ENCODE measurements around the gene STIM1. TPM values are rescaled to one million over a fixed set of nuclear protein-coding genes. Genes with fewer than 3 reads are reported as not detected.

STIM1 gene
- total RNA-seq, 1 experiment from 2014 or later: 18.0 TPM

DNA sequence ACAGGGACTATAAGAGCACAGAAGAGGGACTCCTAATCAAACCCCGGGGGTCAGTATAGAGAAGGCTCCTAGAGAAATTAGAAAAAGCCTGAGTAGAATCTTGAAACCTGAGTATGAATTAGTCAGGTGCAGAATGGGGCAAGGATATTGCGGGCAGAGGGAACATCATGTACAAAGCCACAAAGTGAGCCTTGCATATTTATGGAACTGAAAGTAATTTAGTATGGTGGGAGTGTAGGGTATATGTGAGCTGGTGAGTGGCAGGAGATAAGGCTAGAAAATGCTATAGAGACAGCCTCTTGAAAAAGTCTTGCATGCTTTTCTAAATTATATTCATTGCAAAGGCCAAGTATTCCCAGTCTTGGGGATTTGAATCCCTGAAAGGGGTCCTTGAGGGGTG lies 93.7 kb downstream of the STIM1 start:
- ATAC-seq: no peak
- CTCF ChIA-PET: interaction anchor here (3.5 kb wide), 1 partner anchor 94 kb away, joined by 23 read pairs; the partner anchor contains the start of gene STIM1
- H3K36me3 Mint-ChIP-seq: no peaks in the 10 kb centered on the region
- H3K27me3 Mint-ChIP-seq (ENCODE audit: low read depth): no peaks in the 10 kb centered on the region
- POLR2A ChIA-PET: no interaction called here
- DNase-seq (ENCODE audit: low spot score): no peak
- no peaks in the 10 kb centered on the region for H3K9me3 Mint-ChIP-seq
- H3K4me3 Mint-ChIP-seq: no peak overlapping the region
- H3K27ac Mint-ChIP-seq: no peak overlapping the region
- TF ChIP-seq, protein P1, sequence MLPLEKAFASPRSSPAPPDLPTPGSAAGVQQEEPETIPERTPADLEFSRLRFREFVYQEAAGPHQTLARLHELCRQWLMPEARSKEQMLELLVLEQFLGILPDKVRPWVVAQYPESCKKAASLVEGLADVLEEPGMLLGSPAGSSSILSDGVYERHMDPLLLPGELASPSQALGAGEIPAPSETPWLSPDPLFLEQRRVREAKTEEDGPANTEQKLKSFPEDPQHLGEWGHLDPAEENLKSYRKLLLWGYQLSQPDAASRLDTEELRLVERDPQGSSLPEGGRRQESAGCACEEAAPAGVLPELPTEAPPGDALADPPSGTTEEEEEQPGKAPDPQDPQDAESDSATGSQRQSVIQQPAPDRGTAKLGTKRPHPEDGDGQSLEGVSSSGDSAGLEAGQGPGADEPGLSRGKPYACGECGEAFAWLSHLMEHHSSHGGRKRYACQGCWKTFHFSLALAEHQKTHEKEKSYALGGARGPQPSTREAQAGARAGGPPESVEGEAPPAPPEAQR (CRISPR knock-in tag; IDR thresholded peaks at IDR 0.05): no peak
- TF ChIP-seq ZNF317 (CRISPR knock-in tag; IDR thresholded peaks at IDR 0.05; ENCODE audit: borderline replicate concordance, low read depth): no peak
- no peak for TF ChIP-seq MXD4 (CRISPR knock-in tag; IDR thresholded peaks at IDR 0.05; ENCODE audit: borderline replicate concordance)
- no peak for TF ChIP-seq GRHL2 (CRISPR knock-in tag; IDR thresholded peaks at IDR 0.05; ENCODE audit: insufficient replicate concordance, severe bottlenecking)
- no peak for TF ChIP-seq RORB (CRISPR knock-in tag; IDR thresholded peaks at IDR 0.05)
- TF ChIP-seq EMX1 (CRISPR knock-in tag; IDR thresholded peaks at IDR 0.05): no peak
- TF ChIP-seq, protein P2, sequence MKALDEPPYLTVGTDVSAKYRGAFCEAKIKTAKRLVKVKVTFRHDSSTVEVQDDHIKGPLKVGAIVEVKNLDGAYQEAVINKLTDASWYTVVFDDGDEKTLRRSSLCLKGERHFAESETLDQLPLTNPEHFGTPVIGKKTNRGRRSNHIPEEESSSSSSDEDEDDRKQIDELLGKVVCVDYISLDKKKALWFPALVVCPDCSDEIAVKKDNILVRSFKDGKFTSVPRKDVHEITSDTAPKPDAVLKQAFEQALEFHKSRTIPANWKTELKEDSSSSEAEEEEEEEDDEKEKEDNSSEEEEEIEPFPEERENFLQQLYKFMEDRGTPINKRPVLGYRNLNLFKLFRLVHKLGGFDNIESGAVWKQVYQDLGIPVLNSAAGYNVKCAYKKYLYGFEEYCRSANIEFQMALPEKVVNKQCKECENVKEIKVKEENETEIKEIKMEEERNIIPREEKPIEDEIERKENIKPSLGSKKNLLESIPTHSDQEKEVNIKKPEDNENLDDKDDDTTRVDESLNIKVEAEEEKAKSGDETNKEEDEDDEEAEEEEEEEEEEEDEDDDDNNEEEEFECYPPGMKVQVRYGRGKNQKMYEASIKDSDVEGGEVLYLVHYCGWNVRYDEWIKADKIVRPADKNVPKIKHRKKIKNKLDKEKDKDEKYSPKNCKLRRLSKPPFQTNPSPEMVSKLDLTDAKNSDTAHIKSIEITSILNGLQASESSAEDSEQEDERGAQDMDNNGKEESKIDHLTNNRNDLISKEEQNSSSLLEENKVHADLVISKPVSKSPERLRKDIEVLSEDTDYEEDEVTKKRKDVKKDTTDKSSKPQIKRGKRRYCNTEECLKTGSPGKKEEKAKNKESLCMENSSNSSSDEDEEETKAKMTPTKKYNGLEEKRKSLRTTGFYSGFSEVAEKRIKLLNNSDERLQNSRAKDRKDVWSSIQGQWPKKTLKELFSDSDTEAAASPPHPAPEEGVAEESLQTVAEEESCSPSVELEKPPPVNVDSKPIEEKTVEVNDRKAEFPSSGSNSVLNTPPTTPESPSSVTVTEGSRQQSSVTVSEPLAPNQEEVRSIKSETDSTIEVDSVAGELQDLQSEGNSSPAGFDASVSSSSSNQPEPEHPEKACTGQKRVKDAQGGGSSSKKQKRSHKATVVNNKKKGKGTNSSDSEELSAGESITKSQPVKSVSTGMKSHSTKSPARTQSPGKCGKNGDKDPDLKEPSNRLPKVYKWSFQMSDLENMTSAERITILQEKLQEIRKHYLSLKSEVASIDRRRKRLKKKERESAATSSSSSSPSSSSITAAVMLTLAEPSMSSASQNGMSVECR (CRISPR knock-in tag; IDR thresholded peaks at IDR 0.05; ENCODE audit: borderline replicate concordance): no peak
- TF ChIP-seq, protein P3, sequence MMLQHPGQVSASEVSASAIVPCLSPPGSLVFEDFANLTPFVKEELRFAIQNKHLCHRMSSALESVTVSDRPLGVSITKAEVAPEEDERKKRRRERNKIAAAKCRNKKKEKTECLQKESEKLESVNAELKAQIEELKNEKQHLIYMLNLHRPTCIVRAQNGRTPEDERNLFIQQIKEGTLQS (CRISPR knock-in tag; conservative IDR thresholded peaks at IDR 0.05): no peak
- TF ChIP-seq ZNF416 (CRISPR knock-in tag; IDR thresholded peaks at IDR 0.05): no peak
- TF ChIP-seq, protein P4, sequence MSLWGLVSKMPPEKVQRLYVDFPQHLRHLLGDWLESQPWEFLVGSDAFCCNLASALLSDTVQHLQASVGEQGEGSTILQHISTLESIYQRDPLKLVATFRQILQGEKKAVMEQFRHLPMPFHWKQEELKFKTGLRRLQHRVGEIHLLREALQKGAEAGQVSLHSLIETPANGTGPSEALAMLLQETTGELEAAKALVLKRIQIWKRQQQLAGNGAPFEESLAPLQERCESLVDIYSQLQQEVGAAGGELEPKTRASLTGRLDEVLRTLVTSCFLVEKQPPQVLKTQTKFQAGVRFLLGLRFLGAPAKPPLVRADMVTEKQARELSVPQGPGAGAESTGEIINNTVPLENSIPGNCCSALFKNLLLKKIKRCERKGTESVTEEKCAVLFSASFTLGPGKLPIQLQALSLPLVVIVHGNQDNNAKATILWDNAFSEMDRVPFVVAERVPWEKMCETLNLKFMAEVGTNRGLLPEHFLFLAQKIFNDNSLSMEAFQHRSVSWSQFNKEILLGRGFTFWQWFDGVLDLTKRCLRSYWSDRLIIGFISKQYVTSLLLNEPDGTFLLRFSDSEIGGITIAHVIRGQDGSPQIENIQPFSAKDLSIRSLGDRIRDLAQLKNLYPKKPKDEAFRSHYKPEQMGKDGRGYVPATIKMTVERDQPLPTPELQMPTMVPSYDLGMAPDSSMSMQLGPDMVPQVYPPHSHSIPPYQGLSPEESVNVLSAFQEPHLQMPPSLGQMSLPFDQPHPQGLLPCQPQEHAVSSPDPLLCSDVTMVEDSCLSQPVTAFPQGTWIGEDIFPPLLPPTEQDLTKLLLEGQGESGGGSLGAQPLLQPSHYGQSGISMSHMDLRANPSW (CRISPR knock-in tag; conservative IDR thresholded peaks at IDR 0.05; ENCODE audit: low read depth): no peak
- TF ChIP-seq, protein P5, sequence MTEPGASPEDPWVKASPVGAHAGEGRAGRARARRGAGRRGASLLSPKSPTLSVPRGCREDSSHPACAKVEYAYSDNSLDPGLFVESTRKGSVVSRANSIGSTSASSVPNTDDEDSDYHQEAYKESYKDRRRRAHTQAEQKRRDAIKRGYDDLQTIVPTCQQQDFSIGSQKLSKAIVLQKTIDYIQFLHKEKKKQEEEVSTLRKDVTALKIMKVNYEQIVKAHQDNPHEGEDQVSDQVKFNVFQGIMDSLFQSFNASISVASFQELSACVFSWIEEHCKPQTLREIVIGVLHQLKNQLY (CRISPR knock-in tag; IDR thresholded peaks at IDR 0.05): no peak
- TF ChIP-seq OVOL2 (CRISPR knock-in tag; IDR thresholded peaks at IDR 0.05; ENCODE audit: borderline replicate concordance): no peak
- TF ChIP-seq IRF2 (CRISPR knock-in tag; IDR thresholded peaks at IDR 0.05; ENCODE audit: borderline replicate concordance, low read depth): no peak
- TF ChIP-seq, protein P6, sequence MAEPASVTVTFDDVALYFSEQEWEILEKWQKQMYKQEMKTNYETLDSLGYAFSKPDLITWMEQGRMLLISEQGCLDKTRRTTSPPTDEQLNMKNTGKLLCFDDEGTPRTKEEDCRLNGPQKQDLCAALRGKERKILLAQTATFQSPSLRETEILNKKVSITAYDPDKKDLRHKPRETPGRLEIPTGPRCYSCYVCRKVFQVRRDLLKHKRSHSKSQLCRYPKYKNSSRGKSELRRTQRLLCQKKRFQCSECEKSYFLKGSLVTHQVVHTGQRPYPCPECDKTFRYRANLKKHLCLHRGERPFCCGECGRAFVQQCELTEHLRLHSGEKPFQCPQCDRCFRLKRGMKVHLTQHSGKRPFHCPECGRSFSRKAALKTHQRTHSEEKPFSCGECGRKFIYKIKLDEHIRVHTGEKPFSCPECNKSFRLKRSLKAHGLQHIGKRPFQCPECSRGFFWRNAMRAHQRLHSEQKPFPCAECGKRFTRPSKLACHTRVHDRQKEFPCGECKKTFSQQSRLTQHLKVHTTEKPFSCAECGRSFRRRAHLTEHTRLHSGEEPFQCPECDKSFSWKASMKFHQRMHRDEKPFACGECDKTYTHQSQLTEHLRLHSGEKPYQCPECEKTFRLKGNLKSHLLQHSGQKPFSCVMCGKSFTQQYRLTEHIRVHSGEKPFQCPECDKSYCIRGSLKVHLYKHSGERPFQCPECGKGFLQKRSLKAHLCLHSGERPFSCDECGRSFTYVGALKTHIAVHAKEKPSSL (CRISPR knock-in tag; conservative IDR thresholded peaks at IDR 0.05): no peak
- TF ChIP-seq GTF2I (CRISPR knock-in tag; conservative IDR thresholded peaks at IDR 0.05): no peak
- TF ChIP-seq, protein P7, sequence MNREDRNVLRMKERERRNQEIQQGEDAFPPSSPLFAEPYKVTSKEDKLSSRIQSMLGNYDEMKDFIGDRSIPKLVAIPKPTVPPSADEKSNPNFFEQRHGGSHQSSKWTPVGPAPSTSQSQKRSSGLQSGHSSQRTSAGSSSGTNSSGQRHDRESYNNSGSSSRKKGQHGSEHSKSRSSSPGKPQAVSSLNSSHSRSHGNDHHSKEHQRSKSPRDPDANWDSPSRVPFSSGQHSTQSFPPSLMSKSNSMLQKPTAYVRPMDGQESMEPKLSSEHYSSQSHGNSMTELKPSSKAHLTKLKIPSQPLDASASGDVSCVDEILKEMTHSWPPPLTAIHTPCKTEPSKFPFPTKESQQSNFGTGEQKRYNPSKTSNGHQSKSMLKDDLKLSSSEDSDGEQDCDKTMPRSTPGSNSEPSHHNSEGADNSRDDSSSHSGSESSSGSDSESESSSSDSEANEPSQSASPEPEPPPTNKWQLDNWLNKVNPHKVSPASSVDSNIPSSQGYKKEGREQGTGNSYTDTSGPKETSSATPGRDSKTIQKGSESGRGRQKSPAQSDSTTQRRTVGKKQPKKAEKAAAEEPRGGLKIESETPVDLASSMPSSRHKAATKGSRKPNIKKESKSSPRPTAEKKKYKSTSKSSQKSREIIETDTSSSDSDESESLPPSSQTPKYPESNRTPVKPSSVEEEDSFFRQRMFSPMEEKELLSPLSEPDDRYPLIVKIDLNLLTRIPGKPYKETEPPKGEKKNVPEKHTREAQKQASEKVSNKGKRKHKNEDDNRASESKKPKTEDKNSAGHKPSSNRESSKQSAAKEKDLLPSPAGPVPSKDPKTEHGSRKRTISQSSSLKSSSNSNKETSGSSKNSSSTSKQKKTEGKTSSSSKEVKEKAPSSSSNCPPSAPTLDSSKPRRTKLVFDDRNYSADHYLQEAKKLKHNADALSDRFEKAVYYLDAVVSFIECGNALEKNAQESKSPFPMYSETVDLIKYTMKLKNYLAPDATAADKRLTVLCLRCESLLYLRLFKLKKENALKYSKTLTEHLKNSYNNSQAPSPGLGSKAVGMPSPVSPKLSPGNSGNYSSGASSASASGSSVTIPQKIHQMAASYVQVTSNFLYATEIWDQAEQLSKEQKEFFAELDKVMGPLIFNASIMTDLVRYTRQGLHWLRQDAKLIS (CRISPR knock-in tag; IDR thresholded peaks at IDR 0.05; ENCODE audit: borderline replicate concordance): no peak
- no peak for TF ChIP-seq ZNF396 (CRISPR knock-in tag; IDR thresholded peaks at IDR 0.05; ENCODE audit: borderline replicate concordance)
- no peak for TF ChIP-seq MYBL2 (CRISPR knock-in tag; IDR thresholded peaks at IDR 0.05)
- TF ChIP-seq, protein P8, sequence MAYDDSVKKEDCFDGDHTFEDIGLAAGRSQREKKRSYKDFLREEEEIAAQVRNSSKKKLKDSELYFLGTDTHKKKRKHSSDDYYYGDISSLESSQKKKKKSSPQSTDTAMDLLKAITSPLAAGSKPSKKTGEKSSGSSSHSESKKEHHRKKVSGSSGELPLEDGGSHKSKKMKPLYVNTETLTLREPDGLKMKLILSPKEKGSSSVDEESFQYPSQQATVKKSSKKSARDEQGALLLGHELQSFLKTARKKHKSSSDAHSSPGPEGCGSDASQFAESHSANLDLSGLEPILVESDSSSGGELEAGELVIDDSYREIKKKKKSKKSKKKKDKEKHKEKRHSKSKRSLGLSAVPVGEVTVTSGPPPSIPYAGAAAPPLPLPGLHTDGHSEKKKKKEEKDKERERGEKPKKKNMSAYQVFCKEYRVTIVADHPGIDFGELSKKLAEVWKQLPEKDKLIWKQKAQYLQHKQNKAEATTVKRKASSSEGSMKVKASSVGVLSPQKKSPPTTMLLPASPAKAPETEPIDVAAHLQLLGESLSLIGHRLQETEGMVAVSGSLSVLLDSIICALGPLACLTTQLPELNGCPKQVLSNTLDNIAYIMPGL (CRISPR knock-in tag; IDR thresholded peaks at IDR 0.05): no peak
- peaks cover 7% of the 10 kb centered on the region for H3K4me1 Mint-ChIP-seq

Data from WTC11 (cell line).